HG02852 (cell line): ENCODE results near the gene ZNF878.
"Not testable (repeated sequence)": the region's sequence is repeated elsewhere in the genome, so short reads cannot be mapped to it uniquely, and the experiment has no call there.

Source experiments
- ATAC-seq: cut with Tn5 transposase; IDR thresholded peaks from one replicate; pipeline ENCODE4 v1.9.1; 2021; ENCODE audit warnings: mild to moderate bottlenecking, moderate library complexity; ENCODE audit not compliant: unreplicated experiment

ZNF878 gene

DNA sequence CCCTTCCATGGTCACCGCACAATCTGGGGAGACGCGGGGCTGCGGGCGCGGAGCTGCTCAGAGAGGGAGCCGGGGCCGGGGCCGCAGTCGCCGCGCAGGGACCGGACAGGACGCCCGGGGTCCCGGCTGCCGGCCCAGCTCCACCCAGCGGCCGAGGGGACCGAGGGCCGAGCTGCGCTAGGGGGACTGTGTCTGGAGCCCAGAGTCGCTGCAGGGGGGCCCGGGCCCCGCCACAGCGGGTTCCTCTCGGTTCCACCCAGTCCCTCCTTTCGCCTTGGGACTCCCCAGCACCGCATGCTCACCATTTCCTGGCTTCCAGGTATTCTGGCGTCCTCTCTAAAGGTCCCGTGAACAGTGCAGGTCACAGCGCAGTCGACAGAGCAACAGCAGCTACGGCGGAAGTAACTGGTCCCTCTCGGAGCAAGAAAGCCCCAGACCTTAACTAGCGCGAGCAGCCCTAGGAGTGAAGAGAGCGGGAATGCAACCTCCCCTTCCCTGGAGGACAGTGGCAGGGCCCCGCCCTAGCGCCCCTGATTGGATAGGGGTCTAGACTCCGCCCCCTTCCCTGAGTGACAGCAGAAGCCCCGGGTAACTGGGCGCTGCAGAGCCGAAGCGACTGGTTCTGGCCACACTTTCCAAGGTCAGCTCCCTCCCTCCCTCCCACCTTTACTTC, at the start of gene ZNF878:
TSS of gene ZNF878 (minus strand) at position 465 of the 673 bp plus-strand sequence. CDS start at position 305, 160 bp downstream.
- ATAC-seq: peak; percentile 92

DNA sequence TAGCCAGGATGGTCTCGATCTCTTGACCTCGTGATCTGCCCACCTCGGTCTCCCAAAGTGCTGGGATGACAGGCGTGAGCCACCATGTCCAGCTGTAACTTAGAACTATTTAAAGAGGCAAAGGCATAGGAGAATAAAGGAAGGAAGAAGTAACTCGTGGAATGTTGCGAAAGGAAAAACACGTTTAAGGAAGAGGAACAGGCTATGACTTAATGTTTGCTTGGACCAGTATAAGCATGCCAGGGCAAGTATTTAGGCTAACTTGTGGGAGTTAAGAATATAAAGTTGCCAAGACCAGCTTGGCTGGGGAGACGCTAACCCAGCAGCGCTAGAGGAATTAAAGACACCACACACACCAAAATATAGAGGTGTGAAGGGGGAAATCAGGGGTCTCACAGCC, 45.3 kb upstream of the ZNF878 start:
- ATAC-seq: no peak

GRCh38 chr19:12095111-12095790, 42.5 kb upstream of the ZNF878 start:
- no peak for ATAC-seq

DNA sequence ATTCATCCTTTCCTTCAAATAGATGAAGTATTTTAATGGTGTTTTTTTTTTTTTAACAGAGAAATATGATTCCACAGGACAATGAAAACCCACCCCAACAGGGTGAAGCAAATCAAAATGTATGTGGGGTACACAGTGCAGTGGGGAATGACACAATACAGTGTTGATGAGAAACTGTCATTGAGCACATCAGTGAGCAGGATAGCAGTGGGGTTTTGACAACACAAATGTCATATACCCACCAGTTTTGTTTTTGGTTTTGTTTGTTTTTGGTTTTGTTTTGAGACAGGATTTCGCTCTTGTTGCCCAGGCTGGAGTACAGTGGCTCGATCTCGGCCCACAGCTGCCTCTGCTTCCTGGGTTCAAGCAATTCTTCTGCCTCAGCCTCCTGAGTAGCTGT, 41.0 kb upstream of the ZNF878 start:
- no peak for ATAC-seq

DNA sequence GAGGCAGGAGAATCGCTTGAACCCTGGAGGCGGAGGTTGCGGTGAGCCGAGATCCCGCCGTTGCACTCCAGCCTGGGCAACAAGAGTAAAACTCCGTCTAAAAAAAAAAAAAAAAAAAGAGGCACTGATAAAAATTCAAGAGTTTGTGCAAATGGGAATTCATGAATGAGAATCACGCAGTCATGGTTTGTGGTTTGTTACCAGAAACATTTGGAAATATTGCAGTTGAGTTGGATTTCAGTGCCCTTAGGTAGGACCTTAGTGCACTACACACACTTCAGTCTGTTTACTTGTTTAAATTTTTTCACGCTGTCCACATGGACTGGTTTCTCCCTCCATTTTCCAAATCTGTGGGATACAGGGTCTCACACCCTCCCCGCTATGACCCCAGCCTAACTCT, 40.2 kb upstream of the ZNF878 start:
- no peak for ATAC-seq

DNA sequence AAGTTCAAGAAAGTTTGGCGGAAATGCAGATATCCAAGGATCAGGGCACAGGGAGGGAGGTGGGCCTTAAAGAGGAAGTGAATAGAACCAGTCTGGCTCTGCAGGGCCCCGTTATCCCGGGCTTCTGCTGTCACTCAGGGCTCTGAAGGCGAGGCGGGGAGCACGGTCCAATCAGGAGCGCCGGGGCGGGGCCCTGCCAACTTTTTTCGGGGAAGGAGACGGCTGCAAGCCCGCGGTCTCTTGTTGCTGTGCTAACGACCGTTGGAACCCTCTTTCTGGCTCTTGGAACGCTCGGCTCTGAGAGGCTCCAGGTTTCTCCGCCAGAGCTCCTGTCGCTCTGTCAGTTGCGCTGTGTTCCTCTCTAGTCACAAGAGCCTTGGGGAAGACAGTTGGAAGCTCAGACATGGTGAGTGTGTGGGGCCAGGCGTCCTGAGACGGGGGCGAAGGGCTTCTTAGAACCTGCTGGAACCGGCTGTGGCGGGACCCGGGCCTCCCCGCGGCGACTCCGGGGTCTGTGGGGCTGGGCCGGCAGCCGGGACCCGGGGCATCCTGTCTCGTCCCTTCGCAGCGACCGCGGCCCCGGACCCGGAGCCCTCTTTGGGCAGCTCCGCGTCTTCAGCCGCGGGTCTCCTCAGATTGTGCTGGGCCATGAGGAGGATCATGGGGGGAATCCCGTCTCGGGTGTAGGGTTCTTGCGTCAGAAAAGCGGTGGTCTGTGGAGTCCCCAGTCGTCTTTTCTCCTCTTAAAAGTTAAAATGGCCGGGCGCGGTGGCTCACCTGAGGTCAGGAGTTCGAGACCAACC, 39.5 kb upstream of the ZNF878 start:
- ATAC-seq: peak; percentile 62

DNA sequence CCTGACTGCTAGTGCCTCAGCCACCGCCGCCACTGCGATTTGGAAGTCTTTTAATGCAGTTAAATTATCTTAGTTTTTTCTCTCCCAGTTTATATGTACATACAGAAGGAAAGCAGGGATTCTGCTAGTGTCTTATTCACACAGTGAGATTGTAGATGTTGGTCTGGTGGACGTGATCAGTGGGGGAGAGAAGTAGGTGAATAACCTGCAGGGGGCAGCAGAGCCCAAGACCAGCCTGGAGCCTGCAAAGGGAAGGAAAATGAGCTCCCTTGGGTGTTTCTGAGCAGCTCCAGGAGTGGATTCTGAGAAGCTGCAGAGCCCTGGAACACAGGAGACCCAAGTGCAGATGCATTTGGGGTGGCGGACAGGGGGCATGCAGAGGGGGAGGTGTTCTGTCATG, 38.0 kb upstream of the ZNF878 start:
- ATAC-seq: no peak

- no peak for ATAC-seq
Observed at GRCh38 chr19:12085074-12085818, 32.5 kb upstream of the ZNF878 start.

DNA sequence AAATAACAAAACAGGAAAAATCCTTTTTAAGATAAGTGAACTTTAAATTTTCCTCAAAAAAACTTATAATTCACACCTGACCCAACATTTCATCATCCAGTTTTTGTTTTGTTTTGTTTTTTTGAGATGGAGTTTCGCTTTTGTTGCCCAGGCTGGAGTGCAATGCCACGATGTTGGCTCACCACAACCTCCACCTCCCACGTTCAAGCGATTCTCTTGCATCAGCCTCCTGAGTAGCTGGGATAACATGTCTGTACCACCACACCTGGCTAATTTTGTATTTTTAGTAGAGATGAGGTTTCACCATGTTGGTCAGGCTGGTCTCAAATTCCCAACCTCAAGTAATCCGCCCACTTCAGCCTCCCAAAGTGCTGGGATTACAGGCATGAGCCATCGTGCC, 30.6 kb upstream of the ZNF878 start:
- not testable (repeated sequence) for ATAC-seq

- no peak for ATAC-seq
Observed at GRCh38 chr19:12077375-12077774, 24.6 kb upstream of the ZNF878 start.

DNA sequence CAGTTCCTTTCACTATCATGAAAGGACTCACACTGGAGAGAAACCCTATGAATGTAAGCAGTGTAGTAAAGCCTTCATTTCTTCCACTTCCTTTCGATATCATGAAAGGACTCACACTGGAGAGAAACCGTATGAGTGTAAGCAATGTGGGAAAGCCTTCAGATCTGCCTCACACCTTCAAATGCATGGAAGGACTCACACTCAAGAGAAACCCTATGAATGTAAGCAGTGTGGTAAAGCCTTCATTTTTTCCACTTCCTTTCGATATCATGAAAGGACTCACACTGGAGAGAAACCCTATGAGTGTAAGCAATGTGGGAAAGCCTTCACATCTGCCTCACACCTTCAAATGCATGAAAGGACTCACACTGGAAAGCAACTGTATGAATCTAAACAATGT, 23.6 kb upstream of the ZNF878 start:
- not testable (repeated sequence) for ATAC-seq

DNA sequence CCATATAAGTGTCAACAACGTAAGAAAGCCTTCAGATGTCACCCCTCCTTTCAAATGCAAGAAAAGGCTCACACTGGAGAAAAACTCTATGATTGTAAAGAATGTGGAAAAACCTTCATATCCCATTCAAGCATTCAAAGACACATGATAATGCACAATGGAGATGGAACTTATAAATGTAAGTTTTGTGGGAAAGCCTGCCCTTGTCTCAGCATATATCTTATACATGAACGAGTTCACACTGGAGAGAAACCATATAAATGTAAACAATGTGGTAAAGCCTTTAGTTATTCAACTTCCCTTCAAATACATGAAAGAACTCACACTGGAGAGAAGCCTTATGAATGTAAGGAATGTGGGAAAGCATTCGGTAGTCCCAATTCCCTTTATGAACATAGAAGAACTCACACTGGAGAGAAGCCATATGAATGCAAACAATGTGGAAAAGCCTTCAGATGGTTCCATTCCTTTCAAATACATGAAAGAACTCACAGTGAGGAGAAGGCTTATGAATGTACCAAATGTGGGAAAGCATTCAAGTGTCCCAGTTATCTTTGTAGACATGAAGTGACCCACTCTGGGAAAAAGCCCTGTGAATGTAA, 22.9 kb upstream of the ZNF878 start:
- no peak for ATAC-seq

DNA sequence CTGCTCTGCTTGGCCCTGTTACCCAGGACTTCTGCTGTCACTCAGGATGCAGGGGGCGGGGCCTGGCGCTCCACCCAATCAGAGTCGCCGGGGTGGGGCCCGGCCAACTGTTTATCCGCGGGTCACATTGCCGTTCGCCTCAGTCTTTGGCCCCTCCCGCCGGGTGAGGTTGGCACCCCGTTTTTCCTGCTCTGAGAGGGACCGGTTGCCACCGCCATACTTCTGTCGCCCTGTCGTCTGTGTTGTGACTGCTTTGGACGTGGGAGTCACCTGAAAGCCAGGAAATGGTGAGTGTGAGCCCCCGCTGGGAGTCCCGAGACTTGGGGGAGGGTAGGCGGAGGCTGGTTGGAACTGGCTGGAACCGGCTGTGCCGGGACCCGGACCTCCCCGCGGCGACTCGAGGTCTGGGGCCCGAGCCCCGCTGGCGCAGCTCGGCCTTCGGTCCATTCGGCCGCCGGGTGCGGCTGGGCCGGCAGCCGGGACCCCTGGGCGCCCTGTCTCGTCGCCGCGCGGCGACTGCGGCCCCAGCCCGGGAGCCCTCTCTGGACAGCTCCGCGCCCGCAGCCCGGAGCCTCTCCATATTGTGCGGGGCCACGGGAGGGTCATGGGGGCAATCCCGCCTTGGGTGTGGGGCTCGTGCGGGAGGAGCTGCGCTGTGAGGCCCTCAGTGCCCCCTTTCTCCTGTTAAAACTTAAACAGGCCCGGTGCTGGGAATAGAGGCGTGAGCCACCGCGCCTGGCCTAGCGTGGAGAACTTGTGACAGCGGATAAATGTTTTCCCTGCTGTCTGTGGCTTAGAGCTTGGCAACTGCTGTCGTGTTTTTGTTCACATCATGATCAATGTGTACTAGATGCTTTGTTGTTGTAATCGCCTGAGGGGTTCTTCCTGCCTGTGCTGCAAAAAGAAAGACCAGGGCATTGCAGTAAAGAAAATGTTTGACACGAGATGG, 12.1 kb upstream of the ZNF878 start, which contains the start of gene ZNF844:
TSS of gene ZNF844 (plus strand) at position 142 of the 949 bp plus-strand sequence. CDS start at position 285, 143 bp downstream.
- peak; percentile 89 for ATAC-seq

DNA sequence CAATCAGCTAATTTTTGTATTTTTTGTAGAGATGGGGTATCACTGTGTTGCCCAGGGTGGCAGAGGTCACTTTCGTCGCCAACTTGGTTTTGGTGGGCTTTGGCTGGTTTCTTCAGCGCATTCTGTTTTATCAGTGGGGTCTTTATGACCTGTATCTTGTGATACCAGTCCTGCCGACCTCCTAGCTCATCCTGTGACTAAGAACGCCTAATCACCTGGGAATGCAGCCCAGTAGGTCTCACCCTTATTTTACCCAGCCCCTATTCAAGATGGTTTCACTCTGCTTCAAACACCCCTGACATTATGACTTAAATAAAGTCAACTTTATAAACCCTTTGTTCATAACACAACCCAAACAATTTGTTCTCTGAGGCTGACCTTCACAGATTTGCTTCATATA, 3.0 kb upstream of the ZNF878 start:
- no peak for ATAC-seq

GRCh38 chr19:12052091-12052496, 667 bp downstream of the ZNF878 start:
- ATAC-seq: no peak

DNA sequence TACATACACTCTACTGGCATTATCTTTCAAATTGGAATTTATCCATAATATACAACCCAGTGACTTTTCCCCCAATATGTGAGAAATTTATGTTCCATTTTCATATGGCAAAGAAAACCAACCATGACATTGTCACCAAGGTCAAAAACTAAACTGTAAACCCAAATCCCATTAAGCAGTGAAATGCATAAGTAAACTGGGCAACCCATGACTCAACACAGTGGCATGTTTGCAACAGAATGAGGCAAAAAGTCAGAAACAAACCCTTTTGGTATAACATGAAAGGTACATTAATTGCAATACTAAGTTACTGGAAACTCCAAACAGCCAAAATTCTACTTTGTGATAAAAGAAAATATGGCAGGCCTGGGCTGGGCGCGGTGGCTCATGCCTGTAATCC, 4.9 kb downstream of the ZNF878 start:
- ATAC-seq: no peak

- no peak for ATAC-seq
Observed at GRCh38 chr19:12043752-12044422, 8.9 kb downstream of the ZNF878 start.

- ATAC-seq: no peak
Observed at GRCh38 chr19:12042893-12043292, 9.9 kb downstream of the ZNF878 start.
